NCI-H146 treated with DMSO at 0.1 percent for 48 hours (cell line): ENCODE results near the gene HIGD1A.

Experiments
- DNase-seq: peaks from one replicate; lab custom pipeline; 2025; ENCODE audit not compliant: unreplicated experiment; lab: John Stamatoyannopoulos, UW

Gene HIGD1A

DNA sequence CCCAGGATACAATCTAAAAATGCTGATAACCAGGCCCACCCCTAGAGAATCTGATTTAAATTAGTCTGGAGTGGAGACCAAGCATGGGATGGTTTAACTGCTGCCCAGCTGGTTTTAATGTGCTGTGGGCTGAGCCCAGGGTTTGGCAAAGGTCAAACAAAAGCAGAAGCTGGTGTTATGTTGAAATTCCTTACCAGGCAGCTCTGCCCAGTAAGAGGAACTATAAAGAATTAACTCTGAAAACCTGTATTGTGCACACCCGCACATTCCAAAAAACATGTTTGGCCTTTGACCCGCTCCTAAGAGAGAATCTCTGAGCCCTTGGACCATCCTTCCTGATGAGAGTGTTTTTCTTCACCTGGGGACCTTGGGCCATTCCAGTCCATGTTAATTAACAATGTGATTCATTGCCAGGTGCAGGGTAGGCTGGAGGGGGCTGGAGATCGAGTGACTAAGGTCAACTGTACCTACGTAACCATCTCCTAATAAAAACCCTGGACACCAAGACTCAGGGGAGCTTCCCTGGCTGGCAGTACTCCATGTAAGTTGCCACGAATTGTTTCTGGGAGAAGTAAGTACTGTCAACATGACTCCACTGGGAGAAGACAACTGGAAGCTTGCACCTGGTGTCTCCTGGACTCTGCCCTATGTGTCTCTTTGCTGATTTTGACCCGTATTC, 42.1 kb downstream of the HIGD1A start:
- peak; percentile 70 for DNase-seq

DNA sequence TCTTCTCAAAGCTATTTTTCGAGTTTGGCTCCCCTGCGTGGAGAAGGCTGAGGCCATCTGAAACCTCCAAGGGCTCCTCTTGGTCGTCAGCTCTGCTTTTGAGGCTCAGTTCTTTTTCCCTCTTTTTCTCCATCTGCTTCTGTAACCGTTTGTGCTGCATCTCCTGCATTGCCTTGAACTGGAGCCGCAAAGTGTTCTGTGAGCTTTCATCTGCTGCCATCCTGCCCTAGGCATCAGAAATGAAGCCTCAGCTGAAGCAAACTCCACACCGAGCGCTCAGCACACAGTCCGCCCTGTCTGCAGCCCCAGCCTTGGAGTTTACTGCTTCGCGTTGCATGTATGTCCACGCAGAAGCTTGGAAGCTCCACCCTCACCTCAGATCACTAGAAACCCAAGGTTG, 46.2 kb downstream of the HIGD1A start:
- no peak for DNase-seq

DNA sequence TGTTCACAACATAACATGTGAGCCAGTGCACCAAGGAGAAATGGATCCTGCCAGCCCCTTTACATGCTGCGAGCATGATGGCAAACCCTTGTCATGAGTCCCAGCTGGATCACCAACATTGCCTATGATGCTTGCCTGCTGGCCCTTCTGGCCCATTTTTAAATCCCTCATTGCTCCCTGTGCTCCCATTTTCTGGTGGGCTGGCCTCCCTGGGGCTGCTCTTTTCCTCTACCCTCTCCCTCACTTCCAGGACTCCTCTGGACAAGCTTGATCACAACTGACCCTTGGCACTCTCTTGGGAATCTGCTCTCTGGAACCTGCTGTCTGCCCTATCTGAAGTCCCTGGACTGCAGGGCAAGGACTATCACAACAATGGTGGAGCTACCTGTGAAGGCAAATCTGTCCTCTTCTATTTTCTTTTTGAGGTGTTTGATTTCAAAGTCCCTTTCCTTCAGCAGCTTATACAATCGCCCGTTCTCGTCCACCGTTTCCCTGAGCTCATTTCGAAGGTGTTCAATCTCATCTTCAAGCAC, 47.5 kb downstream of the HIGD1A start:
- no peak for DNase-seq

DNA sequence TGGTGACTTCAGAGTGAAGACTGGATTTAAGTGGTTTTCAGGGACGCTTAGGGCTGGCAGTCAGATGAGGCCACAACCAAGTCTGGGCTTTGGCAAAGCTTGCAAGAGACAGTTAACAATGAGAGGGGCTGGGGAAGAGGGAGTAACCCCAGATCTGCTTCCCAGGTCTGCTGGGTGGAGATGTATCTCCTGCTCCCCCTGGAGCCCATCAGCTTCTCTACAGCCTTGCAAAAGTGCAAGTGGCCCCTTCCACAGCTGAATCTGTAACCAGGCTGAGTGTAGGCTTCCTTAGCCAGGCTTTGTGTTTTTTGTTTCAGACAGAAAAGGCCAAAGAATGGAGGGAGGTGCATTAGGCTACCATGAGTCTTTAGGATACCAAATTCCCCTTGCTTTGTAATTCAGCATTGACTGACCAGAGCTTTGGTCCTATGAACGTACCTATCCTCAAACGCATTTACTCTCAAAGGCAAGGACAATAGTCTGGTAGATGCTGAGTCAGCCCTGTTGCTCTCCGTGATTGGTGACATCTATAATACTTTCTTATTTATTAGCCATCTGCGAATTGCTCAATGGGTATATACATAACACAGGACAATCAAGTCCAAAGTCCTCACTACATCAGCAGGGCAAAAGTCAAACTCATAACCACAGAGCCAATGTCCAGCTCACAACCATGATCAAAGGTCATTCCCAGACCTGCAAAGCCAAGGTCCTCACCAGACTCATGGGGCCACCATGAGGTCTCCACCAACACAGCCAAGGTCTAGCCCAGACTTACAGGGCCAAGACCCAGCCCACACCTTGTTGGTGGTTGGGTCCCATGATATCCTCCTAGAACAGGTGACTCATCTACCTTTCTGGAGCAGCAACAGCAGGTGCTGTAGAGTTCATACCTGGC, 48.4 kb downstream of the HIGD1A start:
- DNase-seq = no peak

DNA sequence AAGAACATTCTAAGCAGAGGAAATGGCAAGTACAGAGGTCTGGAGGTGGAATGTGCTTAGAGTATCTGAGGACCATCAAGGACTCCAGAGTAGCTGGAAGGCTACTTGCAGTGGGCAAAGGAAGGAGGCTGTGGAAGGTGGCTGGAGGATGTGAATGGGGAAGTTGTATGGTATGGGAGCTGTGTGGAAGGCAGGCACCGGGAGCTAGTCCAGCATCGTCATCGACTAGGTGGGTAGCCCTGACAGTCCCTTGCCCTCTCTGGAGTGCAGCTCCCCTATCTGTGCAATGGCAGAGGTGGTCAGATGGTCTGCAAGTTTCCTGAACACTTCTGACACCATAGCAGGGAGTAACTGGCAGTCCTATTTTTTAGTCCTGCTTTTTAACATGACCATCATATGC, 50.5 kb downstream of the HIGD1A start:
- no peak for DNase-seq

DNA sequence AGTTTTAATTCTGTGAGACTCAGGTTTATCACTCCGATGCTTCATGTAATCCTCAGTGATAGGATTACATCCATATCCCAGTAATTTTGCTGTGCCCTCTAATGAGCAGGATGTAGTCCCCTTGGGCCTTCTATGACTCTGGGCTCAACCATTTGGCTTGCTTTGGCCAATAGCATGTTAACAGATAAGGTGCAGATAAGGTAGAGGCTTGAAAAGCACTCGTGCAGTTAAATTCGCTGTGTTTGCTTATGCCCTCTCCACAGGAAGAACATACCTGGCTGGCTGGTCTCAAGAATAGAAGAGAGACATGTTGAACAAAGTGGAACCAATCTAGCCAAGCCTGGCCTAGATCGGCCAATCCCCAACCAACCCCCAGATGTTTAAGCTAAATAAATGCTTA, 51.3 kb downstream of the HIGD1A start:
- no peak for DNase-seq

DNA sequence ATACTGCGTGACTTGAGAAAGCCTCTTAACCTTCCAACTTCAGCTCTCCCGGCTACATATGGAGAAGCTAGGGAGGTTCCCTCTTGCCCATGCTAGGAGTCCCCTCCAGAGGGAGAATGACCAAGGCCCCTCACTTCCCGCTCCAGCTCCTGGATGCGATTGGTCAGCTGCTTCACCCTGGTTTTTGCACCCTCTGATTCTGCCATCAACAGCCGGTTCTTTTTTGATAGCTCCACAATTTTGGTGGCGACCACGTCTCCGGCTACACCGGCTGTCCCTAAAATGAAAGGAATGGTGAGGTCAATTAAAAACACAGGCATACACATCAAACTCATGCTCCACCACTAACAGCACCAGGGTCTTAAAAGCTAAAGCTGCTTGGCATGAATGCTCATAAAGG, 51.8 kb downstream of the HIGD1A start:
- no peak for DNase-seq

DNA sequence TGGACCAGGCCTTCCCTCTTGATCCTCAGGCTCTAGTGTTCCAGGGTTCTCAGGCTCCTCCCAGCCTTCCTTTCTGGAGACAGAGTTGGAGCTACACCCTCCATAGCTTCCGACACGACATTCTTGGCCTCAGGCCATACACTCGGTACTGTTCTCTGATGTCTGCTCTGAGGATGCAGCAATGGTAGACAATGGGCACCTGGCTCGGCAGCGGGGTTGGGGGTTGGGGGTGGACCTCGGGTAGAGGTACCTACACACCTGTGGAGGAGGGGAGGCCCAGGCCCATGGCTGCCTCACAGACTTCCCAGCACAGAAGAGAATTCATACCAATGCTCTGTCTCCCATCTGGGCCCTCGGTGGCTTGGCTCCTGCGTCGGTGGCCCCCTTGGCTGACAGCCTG, 52.7 kb downstream of the HIGD1A start:
- no peak for DNase-seq

DNA sequence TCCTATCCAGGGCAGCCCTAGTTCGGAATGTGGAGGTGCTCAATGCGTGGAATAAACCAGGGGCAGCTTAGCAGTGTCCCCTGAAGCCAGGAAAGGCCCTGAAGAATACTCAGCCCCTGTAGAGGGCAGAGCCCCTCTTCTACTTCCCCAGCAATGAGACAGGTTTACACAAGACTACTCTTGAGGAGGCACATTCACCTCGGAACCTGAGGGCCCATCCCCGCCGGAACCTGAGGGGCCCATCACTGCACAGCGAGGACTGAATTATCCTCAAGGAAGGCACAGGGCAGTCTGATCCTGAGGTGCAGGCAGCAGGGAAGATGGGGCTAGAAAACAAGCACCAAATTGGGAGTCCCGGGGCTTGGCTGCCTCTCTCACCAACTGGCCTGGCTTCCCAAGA, 53.5 kb downstream of the HIGD1A start:
- no peak for DNase-seq

DNA sequence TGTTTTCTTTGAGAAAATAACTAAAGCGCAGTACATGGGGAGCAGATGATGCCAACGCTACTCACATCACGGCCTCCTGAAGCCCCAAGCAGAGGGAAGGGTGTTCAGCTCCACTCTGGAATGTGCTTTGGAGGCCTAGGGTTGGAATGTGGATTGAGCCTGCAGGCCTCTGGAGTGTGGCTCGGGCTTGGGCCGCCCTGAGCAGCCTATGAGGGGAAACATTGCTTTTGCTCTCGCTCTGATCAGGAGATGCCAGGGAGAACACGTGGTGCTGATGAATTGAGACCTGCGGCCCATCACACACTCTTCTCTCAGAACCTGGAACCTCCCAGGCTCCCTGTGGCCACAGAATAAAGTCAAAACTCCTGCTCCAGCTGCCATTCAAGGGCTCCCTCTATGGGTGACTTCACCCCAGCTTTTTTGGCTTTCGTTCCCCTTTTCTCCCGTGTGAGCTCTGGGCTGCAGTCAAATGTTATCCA, 54.5 kb downstream of the HIGD1A start:
- no peak for DNase-seq

DNA sequence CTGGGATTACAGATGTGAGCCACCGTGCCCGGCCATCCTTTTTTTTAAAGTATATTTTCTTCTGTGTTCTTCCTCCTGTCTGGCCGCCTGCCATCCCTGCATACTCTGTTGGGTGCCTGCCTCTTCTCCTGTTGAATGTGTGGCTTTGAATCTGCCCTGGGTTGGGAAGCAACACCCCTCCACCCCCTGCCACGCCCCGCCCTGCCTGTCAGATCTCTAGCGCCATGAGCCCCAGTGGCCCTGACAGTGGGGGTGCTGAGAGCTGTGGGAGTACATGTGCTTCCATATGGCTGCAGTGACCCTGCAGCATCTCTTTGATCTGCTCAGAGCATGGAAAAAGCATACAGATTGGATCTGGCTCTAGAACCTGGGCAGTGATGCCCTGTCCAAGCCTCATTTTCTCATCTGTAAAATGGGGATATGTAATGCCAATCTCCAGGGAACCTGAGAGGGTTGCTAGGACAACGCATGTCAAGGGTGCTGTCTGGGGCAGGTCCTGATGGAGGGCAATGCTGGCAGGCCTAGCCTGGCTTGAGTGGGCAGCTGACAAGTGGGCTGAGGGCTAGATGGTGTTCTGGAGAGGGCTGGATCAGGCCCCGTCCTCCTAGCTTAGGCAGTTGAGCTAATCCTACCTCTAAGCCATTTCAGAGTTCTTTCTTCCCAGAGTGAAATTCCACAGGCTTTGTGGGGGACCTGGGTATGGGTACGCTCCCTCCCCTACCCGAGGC, 55.1 kb downstream of the HIGD1A start:
- no peak for DNase-seq

DNA sequence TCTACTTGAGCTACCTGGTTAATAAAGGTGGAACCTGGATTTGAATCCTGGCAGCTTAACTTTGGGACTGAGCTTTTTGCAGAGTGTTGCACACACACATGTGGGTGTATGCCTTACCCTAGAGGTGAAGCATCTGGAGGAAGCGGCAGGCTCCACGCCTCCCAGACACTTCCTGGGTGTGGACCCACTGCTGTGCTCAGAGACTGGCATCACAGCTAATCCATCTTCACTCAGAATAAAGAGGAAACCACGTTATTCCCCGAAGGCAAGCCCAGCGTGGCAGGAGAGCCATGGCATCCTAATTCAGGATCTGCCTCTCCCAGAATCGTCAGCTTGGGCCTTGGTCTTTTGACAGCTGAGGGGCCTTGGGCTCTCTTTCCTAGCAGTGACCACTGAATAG, 56.7 kb downstream of the HIGD1A start:
- no peak for DNase-seq

DNA sequence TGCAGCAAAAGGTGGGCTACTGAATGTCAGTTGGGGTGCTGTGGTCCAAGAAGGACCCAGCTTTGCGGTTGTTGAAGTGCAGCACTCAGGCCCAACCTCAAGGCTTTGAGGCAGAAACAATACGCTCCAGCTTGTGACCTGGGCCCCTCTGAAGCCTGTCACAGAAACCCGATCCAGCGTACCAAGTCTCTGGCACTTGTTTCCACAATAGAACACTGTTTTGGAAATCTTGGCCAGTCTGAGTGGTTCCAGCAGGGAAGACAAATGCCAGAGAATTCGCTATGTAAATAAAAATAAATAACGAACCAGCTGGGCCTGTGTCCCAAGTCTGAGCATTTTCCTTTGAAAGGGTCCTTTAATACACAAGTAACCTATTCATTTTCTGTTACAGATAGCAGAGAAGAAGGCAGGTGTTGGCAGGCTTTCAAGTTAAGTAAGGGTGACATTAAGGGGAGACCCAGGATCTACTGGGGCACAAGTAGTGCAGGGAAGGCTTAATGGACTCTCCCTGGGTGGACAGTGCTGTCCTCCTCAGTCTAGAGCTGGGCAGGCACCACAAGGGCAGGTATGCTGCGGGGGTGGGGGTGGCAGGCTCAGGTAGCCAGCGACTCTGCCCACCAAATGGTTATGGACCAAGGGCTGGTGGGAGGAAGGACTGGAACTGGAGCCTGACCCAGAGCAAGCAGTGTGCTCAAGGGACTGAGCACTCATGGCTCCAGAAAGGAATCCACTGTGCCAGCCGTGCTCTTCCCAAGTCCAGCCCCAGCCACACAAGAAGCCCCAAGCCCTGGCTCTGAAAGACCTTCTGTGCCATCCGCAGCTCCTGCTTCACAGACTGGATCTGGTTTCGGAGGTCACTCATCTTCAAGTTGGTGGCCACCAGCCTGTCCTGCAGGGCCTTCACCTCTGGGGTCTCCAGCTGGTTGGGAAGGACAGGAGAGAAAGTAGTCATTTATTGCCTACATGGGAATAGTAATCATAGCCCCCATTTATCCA, 57.5 kb downstream of the HIGD1A start:
- no peak for DNase-seq

DNA sequence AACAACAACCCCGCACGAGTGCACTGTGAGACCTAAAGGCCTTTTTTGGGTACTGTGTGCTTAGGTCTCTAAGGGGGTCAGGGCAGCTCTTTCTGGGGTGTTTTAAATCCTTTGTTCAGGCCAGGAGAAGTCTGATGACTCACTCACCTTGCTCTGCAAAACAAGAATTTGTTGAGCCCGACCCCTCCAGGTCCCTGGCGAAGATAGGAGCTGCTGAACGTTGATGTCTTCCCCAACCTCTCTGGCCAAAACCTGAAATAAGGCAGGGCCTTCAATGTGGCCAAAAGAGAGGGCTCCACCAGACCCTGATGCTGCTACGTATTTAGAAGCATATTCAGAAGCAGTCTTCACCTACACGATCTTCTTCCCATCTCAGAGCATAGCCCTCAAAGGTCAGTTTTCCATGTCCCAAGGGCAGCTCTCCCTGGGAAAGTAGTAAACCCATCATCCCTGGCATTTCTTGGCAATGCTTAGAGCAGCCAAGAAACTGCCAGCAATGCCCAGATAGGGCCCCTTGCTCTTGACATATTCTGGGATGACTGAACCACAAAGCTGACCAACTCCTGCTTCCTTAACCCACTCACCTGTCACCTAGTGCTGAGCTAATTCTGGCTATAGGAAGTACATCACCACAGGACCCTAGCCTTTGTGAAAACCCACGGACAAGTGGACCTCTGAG, 58.4 kb downstream of the HIGD1A start:
- DNase-seq = no peak

DNA sequence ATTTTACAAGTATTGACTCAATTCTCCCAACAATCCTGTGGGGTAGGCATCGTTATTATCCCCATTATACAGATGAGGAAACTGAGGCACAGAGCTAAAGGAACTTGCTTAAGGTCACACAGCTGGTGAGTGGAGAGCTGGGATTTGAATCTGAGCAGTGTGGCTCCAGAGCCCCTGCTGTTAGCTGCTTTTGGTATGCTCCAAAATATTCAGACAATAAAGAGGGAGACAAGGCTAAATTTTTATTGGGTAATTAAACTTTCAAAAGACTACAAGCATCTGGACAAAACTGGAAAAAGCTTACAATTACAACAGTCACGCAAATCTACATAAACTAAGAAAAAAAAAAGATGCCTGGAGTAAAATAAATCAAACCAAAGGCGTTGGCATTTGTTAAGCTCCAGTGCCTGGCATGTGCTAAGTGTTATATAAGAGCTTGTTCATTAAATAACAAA, 59.0 kb downstream of the HIGD1A start:
- DNase-seq = no peak

DNA sequence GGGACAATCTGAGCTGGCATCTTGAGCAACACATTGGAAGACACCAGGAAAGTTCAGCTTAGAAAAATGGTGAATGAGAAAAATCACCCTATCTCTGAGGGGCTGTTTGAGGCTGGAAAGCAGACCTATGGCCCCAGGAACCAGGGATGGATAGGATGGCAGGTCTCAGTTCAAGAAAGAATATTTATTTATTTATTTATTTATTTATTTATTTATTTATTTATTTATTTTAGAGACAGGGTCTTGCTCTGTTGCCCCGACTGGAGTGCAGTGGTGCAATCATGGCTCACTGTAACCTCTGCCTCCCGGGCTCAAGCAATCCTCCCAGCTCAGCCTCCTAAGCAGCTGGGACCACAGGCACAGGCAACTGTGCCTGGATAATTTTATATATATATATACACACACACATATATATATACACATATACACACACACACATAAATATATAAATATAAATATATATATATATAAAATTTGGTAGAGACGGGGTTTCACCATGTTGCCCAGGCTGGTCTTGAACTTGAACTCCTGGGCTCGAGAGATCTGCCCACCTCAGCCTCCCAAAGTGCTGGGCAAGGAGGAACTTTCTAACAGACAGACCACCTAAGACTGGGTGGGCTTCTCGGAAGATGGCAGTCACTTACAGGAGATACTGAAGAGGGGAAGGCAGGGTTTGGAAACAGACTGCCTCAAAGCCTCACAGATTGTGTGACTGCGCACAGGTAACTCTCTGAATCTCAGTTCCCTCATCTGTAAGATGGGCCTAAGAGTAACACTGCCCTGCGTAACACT, 60.9 kb downstream of the HIGD1A start:
- DNase-seq = no peak

DNA sequence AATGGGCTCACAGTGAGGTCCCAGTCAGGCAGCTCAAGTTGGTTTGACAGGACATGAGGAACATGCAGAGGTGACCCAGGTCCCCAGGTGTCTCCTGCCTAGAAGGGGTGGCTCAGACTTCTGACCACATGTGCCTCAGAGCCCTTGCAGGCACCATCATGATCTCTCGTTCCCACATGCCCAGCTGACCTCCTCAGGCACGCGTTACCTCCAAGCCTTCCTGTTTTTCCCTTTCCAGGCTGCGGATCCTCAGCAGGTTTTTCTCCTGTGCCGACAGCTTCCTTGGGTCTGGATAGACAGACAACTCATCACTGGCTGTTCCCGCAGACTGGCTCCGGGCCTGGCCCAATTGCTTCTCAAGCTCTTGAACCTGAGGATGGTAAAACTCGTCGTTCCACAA, 61.6 kb downstream of the HIGD1A start:
- no peak for DNase-seq

DNA sequence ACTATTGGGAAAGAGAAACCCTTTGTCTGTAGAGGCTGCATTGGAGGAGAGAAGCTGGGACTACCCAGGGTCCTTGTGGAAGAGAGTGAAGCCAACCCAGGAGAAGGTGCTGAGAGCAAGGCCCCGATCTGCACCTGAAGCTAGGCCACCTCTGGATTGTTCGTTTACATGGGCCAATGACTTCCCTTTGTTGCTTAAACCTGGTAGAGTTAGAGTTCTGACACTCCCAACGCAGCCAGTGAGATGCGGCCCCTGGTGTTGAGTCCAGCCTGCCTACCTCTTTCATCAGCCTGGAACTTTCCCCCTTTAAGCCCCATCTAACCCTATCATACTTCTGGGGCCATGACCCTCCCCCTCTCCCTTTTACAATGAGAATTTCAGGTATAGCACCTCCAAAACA, 62.0 kb downstream of the HIGD1A start:
- no peak for DNase-seq

DNA sequence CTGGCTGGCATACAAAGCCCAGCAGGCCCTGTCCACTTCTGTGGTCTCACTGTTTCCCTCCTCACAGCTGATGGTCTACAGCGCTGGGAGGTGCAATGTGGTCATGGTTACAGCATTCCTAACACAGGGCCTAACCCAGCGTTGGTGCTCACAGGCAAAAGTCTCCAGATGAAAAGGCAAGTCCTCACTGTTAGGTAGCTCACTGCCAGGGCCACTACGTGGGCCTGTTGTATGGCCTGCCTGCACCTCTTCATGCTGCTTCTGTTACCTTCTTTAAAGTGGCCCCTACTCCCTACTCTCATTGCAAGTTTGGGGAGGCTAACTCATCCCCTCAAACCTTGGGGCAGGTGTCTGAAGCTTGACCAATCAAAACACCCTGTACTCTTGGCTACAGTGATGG, 62.5 kb downstream of the HIGD1A start:
- DNase-seq = no peak
